EL (cell line): ENCODE measurements around the gene LUZP1.

Experiments used
- DNase-seq: peaks from one replicate; pipeline ENCODE4 v3.0.0-alpha.2; 2016

Gene LUZP1

GRCh38 chr1:23114424-23115079 is 54.1 kb downstream of the LUZP1 start:
- DNase-seq: no peak

GRCh38 chr1:23111600-23112535 is 56.8 kb downstream of the LUZP1 start:
- no peak for DNase-seq

GRCh38 chr1:23110391-23110790 is 58.3 kb downstream of the LUZP1 start:
- DNase-seq: no peak

GRCh38 chr1:23108918-23109533 is 59.6 kb downstream of the LUZP1 start:
- no peak for DNase-seq

- DNase-seq: peak; percentile 61
Observed at GRCh38 chr1:23103001-23103889, 65.4 kb downstream of the LUZP1 start.

- DNase-seq: peak; percentile 82
Observed at GRCh38 chr1:23102289-23102688, 66.4 kb downstream of the LUZP1 start.

GRCh38 chr1:23101887-23102286 is 66.8 kb downstream of the LUZP1 start:
- DNase-seq: peak; percentile 35

- peak; percentile 58 for DNase-seq
Observed at GRCh38 chr1:23101101-23101827, 67.4 kb downstream of the LUZP1 start.

- peak; percentile 99 for DNase-seq
Observed at GRCh38 chr1:23100074-23100748, 68.4 kb downstream of the LUZP1 start.

- no peak for DNase-seq
Observed at GRCh38 chr1:23099171-23099536, 69.5 kb downstream of the LUZP1 start.

GRCh38 chr1:23098463-23099170 is 70.0 kb downstream of the LUZP1 start:
- DNase-seq: peak; percentile 80

- peak; percentile 30 for DNase-seq
Observed at GRCh38 chr1:23097316-23097715, 71.3 kb downstream of the LUZP1 start.

GRCh38 chr1:23092447-23092846 is 76.2 kb downstream of the LUZP1 start:
- DNase-seq: no peak

- no peak for DNase-seq
Observed at GRCh38 chr1:23091545-23091944, 77.1 kb downstream of the LUZP1 start.

GRCh38 chr1:23090056-23090455 is 78.6 kb downstream of the LUZP1 start:
- no peak for DNase-seq

GRCh38 chr1:23088027-23088426 is 80.6 kb downstream of the LUZP1 start:
- no peak for DNase-seq

- DNase-seq: no peak
Observed at GRCh38 chr1:23085696-23086095, 83.0 kb downstream of the LUZP1 start.

- no peak for DNase-seq
Observed at GRCh38 chr1:23084880-23085279, 83.8 kb downstream of the LUZP1 start.

GRCh38 chr1:23083714-23084480 is 84.8 kb downstream of the LUZP1 start:
- DNase-seq: no peak

- DNase-seq: no peak
Observed at GRCh38 chr1:23081376-23081775, 87.3 kb downstream of the LUZP1 start.
